NAMALWA (cell line): Measurements from ENCODE around the gene SAMD11.

Experiments used
- DNase-seq: peaks from one replicate; pipeline ENCODE4 v3.0.0-alpha.2; 2015; ENCODE audit warnings: low spot score

SAMD11 gene

DNA sequence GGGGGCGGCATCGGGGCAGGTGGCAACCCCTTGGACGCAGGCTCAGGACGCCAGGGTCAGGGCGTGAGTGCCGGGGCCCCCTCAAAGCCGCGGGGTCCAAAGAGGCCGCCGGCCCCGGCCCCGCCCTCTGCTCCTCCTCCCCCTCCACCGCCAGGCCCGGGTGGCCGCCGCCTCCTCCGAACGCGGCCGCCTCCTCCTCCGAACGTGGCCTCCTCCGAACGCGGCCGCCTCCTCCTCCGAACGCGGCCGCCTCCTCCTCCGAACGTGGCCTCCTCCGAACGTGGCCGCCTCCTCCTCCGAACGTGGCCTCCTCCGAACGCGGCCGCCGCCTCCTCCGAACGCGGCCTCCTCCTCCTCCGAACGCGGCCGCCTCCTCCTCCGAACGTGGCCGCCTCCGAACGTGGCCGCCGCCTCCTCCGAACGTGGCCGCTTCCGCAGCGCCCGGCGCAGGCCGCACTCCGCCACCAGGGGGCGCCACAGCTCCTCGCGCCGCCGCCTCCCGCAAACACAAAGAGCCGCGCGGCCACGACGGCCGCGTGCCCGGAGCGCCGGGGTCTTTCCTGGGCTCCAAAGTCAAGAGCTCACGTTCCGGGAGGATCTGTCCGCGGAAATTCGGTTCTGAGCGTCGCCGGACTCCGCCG is 19.3 kb upstream of the SAMD11 start:
- peak; percentile 82 for DNase-seq

DNA sequence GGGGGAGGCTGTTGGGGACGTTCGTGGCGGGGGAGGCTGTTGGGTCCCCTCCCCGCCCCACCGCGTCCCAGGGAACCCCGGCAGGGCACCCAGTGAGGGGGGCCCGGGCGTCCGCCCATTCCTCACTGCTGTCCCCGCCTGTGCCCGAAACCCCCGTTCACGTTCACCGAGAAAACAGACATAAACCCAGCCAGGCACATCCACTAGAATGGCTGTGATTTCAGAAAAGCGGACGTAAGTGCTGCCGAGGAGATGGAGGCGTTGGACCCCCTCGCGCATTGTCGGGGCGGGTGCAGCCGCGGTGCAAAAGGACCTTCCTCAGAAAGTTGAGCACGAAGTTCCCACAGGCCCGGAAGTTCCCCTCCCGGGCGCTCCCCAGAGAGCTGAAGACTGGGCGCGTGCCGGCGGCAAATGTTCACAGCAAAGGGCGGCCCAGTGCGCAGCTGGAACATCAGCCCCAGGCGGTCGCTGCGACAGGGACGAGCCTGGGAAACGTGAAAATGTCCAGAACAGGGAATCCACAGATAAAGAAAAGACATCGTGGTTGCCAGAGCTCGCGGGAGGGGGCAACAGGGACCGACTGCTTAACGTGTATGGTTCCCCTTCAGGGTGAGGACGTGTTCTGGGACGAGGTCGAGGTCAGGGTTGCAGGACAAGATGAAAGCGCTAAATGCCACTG is 18.5 kb upstream of the SAMD11 start:
- peak; percentile 81 for DNase-seq

DNA sequence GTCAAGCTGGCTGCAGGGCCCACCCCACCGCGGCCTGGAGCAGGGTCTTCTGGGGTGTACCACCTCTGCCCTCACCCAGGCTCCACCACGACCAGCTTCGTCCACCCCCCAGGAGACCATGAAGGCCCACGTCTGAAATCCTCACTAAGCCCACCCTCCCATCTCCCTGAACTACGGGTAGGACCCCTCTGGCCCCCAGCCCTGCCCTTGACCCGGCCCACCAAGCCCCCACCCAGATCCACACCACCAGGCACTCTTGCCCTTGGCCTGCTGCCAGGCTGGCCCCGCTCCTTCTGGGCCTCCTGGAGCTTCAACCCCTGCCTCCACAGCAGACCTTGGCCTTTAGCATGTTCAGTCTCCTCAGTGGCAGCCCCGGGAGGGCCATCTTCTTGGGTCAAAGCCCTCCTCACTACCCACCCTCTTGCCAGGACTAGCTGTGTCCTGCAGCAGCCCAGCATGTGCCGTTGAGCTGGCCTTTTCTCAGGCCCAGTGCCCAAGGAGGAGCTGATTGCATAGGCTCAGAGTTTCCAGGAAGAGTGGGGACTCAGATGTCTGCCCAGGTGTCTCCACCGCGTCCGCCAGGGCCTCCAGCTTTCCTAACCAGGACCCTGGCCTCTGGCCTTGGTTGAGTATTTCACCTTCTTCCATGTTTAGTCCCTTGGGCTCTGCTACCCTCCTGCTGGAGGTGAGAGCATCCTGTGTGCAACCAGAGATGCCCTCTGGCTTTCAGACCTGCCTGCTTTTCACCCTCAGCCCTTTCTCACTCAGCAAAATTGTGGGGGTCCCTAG is 17.7 kb upstream of the SAMD11 start:
- peak; percentile 16 for DNase-seq

DNA sequence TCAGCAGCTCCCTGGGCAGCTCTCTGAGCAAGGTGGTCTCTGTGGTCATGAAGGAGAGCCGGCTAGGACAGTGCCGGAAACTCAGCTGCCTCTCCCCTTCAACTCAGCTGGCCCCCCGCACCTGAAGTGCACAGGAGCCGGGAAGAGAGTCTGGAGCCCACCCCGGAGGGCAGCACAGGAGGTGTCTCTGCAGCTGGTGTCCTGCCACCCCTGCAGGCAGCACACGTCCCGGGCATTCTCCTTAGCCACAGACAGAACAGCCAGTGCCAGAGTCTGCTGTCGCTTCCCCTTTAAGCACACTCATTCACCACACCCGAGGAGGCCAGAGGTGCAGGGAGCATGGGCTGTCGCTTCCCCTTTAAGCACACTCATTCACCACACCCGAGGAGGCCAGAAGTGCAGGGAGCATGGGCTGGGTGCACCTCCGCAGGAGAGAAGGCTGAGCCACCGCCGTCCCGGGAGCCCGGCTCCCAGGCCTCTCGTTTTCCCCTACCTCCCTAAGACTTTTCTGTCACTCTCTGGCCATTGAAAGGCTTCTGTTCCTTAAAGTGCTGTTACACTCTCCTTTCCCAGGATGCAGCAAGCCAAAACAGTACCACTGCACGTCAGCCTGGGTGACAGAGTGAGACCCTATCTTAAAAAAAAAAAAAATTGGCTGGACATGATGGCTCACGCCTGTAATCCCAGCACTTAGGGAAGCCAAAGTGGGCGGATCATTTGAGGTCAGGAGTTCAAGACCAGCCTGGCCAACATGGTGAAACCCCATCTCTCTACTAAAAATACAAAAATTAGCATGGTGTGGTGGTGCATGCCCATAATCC is 16.9 kb upstream of the SAMD11 start:
- DNase-seq, result peak; percentile 58

DNA sequence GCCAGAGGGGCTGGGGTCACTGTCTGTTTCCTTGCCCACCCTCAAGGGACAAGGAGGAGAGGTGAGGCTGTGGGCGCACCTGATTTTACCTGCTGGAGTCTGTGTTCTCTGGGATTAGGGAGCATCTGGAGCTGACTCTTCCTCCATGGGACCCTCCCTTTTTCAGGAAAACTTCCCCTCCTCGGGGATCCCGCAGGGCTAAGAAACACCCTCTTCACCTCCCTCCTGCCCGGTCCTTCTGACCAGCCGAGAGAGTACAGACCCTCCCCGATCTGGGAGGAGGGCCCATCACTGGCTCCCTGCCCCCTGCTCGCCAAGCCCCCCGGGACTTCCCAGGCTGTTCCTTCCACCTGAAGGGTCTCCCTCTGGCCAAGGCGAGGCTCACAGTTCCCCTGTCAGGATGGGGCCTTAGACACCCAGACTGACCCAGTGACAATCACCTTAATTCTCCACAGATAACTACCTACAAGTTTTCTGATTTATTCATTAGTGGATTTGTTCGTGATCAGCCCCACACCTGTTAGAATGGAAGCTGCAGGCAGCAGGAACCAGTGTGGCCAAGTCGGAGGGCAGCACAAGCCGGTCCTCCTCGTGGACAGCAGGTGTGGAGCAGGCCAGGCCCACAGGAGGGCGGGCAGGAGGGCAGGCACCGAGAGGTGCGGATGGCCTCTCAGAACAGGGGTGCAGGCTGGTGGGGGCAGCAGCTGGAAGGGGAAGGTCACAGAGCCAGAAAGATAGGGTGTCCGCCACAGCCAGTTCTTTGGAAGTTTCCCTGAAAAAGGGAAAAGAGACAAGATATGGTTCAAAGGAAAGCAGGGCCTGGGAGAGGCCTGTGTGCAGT is 15.9 kb upstream of the SAMD11 start:
- DNase-seq, result peak; percentile 3

DNA sequence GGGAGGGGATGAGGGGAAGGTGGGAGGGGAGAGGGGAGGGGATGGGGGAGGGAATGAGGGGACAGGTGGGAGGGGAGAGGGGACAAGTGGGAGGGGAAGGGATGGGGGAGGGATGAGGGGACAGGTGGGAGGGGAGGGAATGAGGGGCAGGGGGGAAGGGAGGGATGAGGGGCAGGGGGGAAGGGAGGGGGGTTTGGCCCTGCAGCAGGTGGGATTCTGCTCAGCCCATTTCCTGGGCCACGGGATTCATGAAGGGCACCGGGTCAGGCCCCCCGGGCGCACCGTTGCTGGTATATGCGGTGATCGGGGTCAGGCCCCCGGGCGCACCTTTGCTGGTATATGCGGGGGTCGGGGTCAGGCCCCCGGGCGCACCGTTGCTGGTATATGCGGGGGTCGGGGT is 15.1 kb upstream of the SAMD11 start:
- no peak for DNase-seq

DNA sequence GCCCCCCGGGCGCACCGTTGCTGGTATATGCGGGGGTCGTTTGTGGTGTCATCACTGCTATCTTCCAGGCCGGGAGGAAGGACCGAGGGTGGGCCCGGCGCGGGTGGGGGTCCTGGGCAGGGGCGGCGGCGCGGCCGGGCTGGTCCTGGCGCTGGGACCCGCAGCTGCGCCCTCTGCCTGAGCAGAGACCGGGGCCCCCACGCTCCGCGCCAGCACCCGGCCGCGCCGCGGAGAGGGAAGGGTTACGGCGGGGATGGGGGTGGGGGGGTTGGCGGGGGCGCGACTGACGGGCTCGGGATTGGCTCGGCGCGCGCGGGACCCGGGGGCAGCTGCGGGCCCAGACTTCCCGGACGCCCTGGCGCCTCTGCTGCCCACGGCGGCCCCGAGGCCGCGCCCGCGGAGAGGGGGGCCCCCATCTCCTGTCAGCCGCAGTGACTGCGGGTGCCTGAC is 13.8 kb upstream of the SAMD11 start:
- no peak for DNase-seq

DNA sequence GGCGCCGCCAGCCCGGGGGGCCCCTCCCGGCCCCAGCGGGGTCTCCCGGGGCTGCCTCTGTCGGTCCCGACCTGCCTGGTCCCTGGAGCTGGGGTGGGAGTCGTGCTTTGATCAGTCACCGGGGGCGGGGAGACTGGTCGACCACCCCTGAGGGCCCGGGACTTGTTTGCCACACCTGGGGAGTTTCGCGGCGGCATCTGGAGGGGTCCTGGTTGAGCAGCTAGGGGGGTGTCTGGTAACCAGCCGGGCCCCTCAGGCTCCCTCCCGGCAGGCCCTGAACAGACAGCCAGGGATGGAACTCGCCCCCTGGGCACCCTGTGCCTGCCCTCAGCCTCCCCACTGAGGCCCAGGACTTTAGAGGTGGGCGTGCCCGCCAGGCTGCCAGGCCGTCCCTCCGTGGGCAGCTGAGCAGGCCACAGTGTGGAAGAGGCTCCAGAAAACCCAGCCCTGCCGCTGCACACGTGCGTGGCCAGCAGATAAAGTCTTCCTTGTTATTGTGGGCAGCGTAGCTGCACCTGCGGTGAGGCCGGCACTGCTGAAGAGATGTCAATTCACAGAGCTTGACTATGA is 13.3 kb upstream of the SAMD11 start:
- no peak for DNase-seq

DNA sequence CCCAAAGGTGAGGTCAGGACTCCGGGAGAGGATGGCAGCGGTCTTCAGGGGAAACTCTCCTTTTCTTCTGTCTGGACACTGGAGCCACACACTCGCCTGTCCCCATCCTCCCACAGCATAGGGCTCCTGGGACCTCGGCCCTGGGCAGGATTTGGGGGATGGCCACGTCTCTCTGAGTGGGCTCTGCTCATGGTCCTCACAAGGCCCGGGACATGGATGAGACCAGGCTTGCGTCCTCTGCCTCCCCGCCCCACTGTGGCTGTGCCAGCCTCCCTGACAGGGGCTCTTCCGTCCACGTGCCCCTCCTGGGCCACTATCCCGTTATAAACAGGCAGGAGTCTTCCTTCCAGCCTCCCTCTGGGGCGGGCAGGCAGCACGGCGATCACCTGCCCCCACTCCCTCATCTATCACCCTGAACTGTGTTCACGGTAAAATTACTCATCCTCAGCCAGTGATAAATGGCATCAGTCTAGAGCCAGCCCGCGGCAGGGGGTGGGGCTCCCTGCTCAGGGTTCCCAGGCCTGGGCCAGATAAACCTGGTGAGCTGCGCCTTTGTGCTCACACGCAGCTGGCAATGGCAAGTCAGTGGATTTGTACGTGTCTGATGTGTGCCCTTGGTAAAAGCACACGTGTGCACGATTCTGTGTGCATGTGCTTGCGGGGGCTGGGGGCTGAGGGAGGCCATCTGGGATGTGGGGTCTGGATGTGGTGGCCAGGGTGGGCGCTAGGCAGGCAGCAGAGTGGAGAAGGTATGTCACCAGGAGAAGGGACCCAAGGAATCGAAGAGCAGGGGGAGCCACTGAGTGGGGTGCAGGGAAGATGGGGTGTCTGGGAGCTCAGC is 12.6 kb upstream of the SAMD11 start:
- peak; percentile 37 for DNase-seq

DNA sequence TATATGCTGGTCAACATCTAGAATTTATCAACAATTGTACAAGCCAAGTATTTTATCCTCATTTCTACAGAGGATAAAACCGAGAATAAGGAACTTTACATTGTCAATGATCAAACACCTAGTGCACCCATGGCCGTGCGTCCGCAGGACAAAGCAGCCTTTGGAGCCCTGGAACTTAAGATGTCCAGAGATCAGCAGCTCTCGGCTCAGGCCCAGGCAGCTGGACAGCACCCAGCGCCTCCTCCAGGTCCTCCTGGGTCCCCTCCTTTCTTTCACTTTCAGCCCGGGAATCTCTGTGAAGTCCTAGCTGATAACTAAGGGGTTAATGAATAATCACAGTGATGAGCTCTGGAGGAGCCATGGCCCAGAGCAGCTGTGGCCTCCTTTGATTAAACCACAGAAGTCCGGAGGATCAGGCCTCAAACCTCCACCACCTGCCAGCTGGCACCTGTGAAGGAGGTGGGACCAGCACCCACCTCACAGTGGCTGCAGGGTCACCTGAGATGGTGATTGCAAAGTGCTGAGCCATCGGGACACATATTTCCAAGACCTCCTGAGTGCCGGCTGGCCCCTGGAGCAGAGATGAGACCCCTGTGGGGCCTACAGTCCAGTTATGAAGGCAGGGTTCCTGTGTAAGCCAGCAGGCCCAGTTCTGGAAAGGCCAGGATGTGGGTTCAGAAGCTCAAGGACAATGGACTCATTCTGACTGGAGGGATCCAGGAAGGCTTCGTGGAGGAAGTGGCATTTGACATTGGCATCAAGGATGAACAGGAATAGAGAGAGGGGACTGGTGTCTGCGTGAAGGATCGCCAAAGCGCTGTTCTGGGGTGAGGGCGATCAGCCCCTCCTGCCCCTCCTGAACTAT is 11.6 kb upstream of the SAMD11 start:
- no peak for DNase-seq

DNA sequence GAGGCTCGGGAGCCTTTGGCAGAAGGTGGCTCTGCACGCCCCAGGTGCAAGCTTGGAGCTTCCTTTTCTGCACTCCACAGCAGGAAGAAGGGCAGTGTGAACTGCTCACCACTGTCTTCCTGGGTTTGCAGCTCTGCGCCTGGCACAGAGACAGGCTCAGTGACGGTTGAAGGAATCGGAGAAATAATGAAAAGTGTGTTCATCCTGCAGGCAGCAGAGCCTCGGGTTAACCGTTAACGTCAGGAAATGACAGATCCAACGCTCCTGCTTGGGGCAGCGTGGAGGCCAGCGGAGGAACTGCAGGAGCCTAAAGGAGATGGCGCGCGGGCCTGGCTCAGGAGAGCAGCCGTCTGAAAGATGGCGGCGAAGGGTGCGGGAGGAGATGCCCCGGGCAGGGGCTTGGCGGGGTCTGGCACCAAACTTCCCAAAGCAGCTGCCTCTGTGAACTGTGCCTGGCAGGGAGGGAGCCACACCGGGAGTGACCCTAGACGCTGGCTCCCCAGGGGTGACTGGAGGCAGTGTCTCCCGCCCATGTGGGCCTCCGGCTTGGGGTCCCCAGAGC is 10.9 kb upstream of the SAMD11 start:
- DNase-seq, result no peak

DNA sequence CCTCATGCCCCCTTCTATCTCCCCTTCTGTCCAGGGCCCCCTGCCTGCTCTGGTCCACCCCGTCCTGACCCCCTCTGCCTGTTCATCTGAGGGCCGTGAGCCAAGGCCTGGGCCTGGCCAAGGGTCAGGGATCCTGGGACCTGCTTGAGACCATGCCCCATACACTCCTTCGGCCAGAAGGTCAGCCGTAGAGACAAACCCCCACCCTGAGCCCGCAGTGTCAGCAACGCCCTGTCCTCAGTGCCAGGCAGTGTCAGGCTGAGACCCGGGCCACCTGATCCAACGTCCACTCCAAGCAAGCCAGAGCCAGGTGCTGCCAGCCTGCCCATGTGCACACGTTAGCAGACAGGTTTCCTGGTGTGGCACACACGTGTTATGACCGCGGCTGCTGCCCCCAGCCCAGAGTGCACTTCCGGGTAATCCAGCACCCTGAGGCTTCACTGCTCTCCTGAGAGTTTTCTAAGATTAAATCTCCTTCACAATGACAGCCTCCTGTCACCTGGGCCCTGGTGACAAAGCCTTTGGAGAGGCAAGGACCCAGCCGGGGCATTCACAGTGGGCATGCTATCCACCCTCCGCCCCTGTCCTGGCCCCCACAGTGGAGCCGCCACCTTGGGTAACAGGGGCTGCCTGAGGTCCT is 10.1 kb upstream of the SAMD11 start:
- DNase-seq, result no peak

DNA sequence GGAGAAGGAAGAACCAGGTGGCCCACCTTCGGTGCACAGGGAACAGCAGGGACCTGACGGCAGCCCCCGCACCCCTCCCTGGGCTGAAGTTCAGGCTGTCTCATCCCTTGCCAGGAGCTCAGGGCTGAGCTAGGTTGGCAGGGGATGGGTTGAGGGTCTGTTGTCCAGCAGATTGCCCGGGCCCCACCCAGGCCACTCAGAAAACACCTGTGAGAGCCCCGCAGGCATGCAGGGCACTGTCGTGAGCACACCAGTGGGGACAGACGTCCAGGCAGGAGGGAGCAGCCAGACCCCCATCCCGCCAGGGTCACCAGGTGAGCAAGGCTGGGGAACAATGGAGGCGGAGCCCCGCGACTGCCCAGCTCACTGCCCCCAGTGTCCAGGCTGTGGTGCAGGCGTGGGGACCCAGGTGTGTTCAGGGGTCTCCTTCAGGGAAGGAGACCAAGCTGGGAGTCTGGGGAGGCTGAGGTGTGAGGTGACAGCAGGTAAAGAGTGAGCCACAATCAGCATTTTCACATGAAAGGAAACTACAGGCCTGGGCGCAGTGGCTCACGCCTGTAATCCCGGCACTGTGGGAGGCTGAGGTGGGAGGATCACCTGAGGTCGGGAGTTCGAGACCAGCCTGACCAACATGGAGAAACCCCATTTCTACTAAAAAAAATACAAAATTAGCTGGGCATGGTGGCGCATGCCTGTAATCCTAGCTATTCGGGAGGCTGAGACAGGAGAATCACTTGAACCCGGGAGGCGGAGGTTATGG is 9.4 kb upstream of the SAMD11 start:
- no peak for DNase-seq

DNA sequence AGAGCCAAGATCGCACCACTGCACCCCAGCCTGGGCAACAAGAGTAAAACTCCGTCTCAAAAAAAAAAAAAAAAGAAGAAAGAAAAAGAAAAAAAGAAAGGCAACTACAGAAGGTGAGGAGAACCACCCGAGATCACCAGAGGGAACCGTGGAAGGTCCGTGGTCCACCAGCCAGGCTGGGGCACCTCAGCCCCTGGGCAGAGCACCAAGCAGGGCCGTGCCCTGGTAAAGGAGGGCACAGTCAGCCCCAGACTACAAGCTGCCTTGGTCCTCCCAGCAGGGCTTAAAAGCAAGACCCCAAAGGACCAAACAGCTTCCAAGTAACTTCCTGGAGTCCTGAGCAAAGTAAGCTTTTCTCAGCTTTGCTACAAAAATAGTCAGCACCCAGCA is 8.8 kb upstream of the SAMD11 start:
- DNase-seq, result no peak

DNA sequence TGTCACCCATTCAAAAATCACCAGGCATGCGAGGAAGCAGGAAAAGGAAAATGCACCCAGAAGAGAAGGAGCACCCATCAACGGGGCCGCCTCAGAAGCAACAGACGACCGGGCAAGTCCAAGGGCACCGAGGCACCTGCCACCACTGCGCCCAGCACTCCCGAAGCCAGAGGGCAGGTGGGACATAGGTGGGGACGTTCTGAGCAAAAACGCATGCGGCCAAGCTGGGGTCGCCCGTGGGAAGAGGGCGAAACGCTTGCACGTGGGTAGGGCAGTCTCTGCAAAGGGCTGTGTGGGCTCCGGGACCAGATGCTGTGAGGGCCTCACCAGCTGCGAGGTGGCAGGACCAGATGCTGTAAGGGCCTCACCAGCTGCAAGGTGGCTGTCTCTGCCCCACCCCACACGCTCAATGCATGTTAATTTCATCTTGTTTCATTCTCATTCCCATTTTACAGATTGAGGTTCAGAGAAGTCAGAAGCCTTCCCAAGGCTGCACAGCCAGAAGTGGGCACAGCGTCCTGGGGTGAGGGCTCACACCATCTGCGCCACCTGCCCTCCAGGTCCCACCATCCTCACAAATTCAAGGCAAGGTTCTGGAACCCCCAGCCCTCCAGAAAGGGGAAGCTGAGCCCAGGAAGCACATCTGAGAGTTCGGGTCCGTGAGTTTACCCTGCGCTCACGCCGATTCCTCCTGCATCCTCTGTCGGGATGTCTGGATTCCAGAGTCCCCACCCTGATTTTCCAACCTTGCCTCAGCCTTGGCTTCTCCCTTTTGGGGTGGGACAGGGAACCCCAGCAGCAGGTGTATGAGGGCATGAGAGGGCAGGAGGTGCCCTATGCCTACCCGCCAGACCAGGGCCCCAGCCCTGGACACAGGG is 8.2 kb upstream of the SAMD11 start:
- peak; percentile 67 for DNase-seq
